Epithelial cell of prostate (primary cell): Measurements from ENCODE around the gene CALHM5.

ENCODE experiments used
- DNase-seq: peaks from one replicate; pipeline ENCODE4 v3.0.0-alpha.2; 2011; ENCODE audit warnings: low read depth, low spot score
- H3K27ac ChIP-seq: fragments of 450-650 bp; 2 replicates; pipeline ENCODE4 v1.5.1; 2017; ENCODE audit warnings: mild to moderate bottlenecking

Gene CALHM5

GRCh38 chr6:116542426-116542825 lies 31.0 kb downstream of the CALHM5 start:
- DNase-seq: no peak
- no peak overlapping the region for H3K27ac ChIP-seq

DNA sequence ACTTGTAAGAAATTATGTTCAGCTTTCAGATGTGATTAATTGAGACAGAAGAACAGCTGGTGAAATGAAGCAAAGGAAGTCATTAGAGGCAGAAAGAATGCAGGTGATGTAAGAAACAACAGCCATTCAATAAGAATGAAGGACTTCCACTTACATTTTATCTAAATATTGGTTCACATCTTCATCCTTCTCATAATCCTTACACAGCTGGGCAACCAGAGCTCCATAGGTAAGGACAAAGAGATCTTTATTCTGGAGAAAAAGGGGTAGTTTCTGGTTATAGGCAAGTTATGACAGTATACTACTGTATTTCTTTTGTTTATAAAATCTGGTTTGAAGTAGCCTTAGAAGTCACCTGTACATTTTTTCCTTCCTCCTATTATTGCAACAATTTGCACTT lies 31.7 kb downstream of the CALHM5 start:
- H3K27ac ChIP-seq: no peak overlapping the region

GRCh38 chr6:116545651-116546050 lies 34.2 kb downstream of the CALHM5 start, which contains the start of gene TRAPPC3L:
Gene TRAPPC3L, minus strand, starts transcription at chr6:116545684. Its CDS starts 170 bp downstream, at chr6:116545514.
- H3K27ac ChIP-seq: no peak within 1 kb of the TSS
- no peak for DNase-seq

More for the DNA sequence above, 31.7 kb downstream of the CALHM5 start:
- no peak for DNase-seq

GRCh38 chr6:116547358-116547757 lies 35.9 kb downstream of the CALHM5 start:
- no peak for DNase-seq
- no peak overlapping the region for H3K27ac ChIP-seq

DNA sequence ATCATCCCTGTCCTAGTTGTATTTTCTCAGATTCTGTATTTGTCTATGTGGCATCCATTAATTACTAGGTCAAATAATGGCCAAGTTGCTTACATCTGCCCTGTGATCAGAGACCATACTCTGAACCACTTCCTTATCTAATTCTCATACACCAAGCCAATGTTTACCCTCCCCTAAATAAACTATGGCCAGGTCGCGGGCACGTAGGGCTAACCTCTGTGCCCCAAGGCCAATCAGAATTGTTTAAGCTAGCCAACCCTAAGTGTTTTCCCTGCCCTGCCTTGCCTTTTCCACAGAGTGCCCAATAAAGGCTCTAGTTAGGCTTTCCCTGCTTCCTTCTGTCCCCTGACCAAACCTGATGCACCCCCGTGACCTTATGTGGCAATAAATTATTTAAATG lies 39.4 kb downstream of the CALHM5 start:
- no peak overlapping the region for H3K27ac ChIP-seq
- DNase-seq: no peak

GRCh38 chr6:116553451-116553850 lies 42.0 kb downstream of the CALHM5 start, which contains the start of gene CALHM4:
Gene CALHM4, plus strand, starts transcription at chr6:116553751. Its CDS starts 43 bp downstream, at chr6:116553794.
- no peak for DNase-seq
- no peak within 1 kb of the TSS for H3K27ac ChIP-seq

- DNase-seq: no peak
- H3K27ac ChIP-seq: peak overlapping the region; percentile 58
Measured at GRCh38 chr6:116556065-116556464, 44.6 kb downstream of the CALHM5 start.

GRCh38 chr6:116556814-116557415 lies 45.5 kb downstream of the CALHM5 start:
- DNase-seq: no peak
- peak overlapping the region; percentile 58 for H3K27ac ChIP-seq

DNA sequence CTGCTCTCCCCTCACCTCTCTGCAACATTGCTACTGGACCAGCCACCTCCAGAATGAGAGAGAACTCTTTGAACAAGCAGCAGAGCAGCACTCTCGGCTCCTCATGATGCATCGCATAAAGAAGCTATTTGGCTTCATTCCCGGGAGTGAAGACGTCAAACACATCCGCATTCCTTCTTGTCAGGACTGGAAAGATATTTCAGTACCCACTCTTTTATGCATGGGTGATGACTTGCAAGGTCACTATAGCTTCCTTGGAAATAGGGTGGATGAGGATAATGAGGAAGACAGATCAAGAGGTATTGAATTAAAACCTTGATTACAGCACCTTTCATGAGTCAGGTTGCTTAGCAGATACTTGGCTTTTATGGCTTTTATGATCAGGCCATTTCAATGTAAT lies 46.5 kb downstream of the CALHM5 start:
- DNase-seq: peak; percentile 92
- peak overlapping the region; percentile 58 for H3K27ac ChIP-seq

GRCh38 chr6:116560130-116560529 lies 48.7 kb downstream of the CALHM5 start:
- no peak for DNase-seq
- H3K27ac ChIP-seq: no peak overlapping the region

GRCh38 chr6:116561377-116562018 lies 50.1 kb downstream of the CALHM5 start:
- DNase-seq: peak; percentile 10
- H3K27ac ChIP-seq: no peak overlapping the region

GRCh38 chr6:116562019-116562403 lies 50.6 kb downstream of the CALHM5 start:
- no peak overlapping the region for H3K27ac ChIP-seq
- DNase-seq: no peak

- DNase-seq: no peak
- H3K27ac ChIP-seq: no peak overlapping the region
Measured at GRCh38 chr6:116562614-116563013, 51.2 kb downstream of the CALHM5 start.

GRCh38 chr6:116563830-116564229 lies 52.4 kb downstream of the CALHM5 start:
- DNase-seq: no peak

GRCh38 chr6:116564311-116564710 lies 52.9 kb downstream of the CALHM5 start:
- H3K27ac ChIP-seq: no peak overlapping the region

More at GRCh38 chr6:116563830-116564229, 52.4 kb downstream of the CALHM5 start:
- no peak overlapping the region for H3K27ac ChIP-seq

GRCh38 chr6:116564921-116565872 lies 53.8 kb downstream of the CALHM5 start:
- H3K27ac ChIP-seq: no peak overlapping the region
- no peak for DNase-seq

More at GRCh38 chr6:116564311-116564710, 52.9 kb downstream of the CALHM5 start:
- no peak for DNase-seq

GRCh38 chr6:116568111-116568510 lies 56.7 kb downstream of the CALHM5 start:
- peak overlapping the region; percentile 18 for H3K27ac ChIP-seq

DNA sequence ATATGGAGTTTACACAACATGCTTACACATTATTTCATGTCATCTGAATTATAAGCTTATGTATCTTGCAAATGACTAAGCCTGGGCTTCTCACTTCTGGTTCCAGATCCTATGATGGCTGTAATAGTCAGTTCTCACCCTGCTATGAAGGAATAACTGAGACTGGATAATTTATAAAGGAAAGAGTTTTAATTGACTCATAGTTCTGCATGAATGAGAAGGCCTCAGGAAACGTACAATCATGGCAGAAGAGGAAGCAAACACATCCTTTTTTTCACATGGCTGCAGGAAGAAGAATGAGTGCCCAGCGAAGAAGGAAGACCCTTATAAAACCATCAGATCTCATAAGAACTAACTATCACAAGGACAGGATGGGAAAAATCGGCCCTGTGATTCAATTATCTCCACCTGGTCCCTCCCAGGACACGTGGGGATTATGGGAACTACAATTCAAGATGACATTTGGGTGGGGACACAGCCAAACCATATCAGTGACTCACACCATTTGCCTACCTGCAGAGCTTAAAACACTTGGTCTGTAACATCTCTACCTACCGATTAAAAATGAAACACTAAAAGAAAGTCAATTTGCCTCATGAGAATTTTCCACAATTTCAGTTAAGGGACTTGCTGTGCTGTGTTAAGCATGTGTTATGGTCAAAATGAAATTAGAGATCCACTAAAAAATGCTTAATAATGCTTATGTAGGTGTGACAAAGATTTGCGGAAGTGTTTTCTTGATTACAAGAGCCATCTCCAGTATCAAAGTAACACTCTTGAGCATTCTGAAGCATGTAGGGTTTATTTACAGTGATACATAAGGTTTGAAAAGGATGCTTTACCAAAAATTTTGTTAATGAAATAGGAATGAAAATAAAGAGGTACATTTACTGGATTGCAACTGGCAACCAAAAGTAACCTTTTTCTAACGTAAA lies 57.6 kb downstream of the CALHM5 start:
- peak overlapping the region; percentile 18 for H3K27ac ChIP-seq
- DNase-seq: no peak

More at GRCh38 chr6:116568111-116568510, 56.7 kb downstream of the CALHM5 start:
- no peak for DNase-seq

- H3K27ac ChIP-seq: peak within 1 kb of the TSS; percentile 85
- DNase-seq: peak; percentile 99
Measured at GRCh38 chr6:116570856-116571682, 59.6 kb downstream of the CALHM5 start, which contains the start of gene RWDD1. Gene RWDD1, plus strand, starts transcription at chr6:116571504. Its CDS starts 79 bp downstream, at chr6:116571583.
